HG03045 (cell line): ENCODE data around the gene SRSF9.
"Not testable (repeated sequence)": the region's sequence is repeated elsewhere in the genome, so short reads cannot be mapped to it uniquely, and the experiment has no call there.

Source experiments
- ATAC-seq: cut with Tn5 transposase; IDR thresholded peaks from one replicate; pipeline ENCODE4 v1.9.1; 2021; ENCODE audit warnings: mild to moderate bottlenecking, moderate library complexity; ENCODE audit not compliant: unreplicated experiment

SRSF9 gene

DNA sequence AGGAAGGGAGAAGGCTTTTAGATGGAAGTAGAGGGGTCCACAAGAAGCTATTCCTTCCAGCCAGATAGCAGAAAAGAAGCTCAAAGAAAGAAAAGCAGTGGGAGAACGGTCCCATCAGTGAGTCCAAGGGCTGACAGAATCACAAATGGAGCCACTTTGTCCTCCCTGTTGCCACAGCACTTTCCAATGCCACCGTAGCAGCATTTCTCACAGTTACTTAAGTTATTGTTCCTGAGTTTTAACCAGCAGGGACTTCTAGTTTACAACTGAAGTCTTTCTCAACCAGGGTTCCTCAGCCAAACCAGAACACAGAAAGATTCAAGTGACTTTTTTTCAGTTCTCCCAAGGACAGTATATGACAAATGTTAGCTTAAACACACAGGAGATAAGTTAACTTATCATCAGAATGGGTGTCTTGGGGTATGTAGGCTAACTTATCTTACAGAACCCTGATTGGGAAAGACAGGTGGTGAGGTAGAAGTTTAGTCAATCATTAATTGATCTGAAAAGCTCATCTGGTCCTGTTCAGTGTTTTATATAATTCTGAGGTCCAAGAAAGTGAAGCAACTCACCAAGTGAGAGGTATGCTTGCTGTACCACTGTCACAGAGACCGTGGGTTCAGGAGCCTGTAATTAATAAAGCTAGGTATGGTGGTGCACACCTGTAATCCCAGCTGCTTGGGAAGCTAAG is 16.3 kb downstream of the SRSF9 start:
- no peak for ATAC-seq

DNA sequence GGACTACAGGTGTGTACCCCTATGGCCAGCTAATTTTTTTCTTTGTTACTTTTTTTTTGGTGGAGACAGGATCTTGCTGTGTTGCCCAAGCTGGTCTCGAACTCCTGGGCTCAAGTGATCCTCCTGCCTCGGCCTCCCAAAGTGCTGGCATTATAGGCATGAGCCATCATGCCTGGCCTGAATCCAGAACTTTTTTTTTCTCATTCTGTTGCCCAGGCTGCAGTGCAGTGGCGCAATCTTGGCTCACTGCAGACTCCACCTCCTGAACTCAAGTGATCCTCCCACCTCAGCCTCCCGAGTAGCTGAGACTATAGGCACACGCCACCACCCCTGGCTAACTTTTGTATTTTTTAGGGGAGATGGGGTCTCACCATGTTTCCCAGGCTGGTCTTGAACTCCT is 17.0 kb downstream of the SRSF9 start:
- not testable (repeated sequence) for ATAC-seq

DNA sequence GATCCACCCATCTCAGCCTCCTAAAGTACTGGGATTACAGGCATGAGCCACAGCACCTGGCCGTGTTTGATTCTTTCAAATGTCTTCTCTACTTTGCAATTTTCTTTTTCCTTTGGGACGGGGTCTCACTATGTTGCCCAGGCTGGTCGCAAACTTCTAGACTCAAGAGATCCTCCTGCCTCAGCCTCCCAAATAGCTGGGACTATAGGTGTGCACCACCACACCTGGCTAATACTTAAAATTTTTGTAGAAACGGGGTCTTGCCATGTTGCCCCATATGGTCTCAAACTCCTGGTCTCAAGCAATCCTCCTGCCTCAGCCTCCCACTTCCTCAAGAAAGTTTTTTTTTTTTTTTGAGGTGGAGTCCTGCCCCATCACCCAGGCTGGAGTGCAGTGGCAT is 21.6 kb downstream of the SRSF9 start:
- no peak for ATAC-seq

DNA sequence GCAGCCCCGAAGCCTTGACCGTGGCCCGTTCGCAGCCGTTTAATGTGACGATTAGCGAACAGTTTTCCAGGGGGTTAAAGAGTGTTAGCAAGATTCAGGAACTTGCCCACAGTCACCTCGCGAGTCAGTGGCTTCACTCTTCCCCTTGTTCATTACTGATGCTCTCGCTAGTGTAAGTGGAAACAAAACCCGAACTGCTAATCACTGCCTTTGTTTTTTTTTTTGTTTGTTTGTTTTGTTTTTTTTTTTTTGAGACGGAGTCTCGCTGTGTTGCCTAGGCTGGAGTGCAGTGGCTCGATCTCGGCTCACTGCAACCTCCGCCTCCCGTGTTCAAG is 22.7 kb downstream of the SRSF9 start:
- ATAC-seq: not testable (repeated sequence)

DNA sequence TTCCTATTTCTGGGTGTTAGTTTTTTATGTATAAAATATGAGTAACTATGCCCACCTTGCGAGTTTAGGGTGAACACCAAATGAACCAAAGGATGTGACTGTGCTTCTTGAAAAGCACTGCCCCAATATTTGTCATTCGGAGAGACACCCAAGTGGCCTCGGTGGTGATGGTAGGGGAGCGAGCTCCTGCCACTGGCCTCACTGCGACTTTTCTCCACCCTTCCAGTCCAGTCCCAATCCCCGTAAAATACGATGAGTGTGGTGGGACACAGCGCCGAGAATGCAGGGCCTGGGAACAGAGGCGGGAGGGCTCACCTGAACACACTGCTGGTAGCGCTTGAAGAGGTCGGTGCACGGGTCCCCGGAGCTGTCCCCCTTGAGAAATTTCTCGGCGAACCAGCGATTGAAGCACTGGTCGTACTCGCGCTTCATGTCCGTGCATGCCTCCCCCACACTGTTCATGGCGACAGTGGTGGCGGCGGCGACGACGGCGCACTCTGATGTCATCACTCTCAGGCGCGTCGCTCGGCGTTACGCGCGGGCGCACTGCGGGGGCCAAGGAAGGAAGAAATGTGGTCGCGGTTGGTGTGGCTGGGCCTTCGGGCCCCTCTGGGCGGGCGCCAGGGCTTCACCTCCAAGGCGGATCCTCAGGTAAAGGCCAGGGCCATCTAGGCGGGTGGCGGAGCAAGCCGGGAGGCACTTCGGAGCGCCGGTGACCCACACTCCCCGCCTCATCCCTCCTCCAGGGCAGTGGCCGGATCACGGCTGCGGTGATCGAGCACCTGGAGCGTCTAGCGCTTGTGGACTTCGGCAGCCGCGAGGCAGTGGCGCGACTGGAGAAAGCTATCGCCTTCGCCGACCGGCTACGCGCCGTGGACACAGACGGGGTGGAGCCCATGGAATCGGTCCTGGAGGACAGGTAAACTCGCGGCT is 23.4 kb downstream of the SRSF9 start, which contains the start of the genes GATC and TRIAP1:
Gene GATC, plus strand, starts transcription at position 534 of the 933 bp plus-strand sequence. Its CDS starts 37 bp downstream, at position 571.
Gene TRIAP1, minus strand, starts transcription at position 474 of the 933 bp plus-strand sequence. Its CDS starts 12 bp downstream, at position 462.
- peak; percentile 84 for ATAC-seq

DNA sequence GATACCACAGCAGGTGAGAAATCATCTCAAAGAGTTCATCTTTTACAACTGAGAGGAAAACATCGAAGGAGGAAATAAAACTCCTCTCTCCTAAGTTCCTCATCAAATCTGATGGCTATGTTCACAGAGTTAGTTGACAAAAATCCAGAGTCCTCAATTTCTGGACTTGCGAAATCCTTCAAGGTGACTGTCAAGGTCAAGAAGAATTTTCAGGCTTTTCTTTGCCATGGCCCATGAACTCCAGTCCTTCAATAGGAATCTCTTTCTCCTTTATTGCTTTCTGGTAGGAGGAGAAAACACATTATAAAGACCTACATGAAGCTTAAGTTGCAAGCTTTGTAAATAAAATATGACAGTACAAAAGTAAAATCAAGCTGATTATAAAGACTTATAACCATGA is 24.9 kb downstream of the SRSF9 start:
- ATAC-seq: no peak

DNA sequence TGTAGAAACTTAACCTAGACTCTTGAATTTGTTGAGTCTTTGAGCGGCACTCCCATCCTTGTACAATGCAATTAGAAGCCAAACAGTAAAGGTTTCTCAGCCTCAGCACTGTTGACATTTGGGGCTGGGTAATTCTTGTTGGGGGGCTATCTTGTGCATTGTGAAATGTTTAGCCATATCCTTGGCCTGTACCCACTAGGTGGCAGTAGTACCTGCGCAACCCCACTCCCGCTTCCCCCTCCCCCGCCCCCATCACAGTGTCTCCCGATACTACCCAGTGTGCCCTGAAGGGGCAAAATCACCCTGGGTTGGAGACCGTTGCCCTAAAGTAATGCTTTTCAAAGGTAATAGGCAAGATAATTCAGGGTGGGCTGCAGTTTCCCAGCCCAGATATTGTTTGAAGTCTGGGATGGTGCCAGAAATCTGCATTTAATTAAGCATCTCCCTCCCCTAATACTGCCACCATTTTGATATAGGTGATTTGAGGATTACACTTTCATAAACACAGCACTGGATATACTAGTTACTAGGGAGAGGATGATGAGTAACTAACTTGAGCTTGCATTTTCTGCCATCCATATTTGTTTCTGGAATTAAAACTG is 29.8 kb downstream of the SRSF9 start:
- no peak for ATAC-seq

DNA sequence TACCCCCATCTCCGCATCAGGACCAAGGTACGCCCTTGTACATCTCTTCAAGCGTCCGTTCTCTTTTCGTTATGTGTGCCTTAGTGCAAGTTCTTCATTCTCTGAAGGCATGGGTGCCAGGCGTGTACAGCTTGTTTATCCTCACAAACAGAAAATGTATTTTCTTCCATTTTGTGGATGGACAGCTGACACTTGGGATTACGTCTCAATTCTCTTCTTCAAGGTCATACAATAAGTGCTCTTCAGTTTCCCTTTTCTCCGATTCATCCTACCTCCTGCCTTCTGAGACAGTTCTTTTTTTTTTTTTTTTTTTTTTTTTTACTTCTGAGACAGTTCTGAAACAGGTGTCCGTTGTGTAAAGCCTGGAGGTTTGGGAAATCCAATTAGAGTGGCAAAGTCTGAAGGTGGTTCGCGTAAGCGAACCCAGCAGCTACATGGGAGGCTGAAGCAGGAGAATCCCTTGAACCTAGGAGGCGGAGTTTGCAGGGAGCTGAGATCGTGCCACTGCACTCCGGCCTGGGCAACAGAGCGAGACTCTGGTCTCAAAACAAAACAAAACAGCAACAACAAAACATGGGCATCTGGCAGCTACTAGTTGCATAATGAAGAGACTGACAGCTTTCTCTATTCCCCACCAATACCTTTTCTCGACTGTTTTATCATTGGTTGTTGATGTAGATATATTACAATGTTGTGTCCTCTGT is 30.9 kb downstream of the SRSF9 start:
- no peak for ATAC-seq

DNA sequence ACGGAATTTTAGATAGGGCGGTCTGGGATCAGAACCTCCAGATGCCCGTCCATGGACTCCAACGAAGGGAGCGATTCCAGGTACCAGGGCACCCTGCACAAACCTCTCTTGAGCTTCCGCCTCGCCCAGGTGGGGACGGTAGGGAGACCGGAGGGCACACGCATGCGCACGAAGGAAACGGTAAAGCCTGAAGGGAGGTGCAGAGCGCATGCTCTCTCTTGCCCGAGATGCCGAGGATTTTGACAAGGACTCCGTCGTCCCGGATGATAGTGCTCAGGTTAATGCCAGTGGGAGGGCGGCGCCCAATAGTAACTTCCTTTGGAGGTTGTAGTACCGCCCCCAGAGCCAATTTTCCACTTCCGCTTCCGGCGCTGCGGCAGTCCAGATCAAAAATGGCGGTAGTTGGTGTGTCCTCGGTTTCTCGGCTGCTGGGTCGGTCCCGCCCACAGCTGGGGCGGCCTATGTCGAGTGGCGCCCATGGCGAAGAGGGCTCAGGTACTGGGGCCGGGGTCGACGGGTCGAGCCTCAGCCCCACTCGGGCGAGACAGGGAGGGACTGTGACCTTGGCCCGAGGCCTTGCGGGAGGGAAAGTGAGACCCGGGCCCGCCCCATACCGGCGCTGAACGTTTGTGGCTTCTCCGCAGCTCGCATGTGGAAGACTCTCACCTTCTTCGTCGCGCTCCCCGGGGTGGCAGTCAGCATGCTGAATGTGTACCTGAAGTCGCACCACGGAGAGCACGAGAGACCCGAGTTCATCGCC is 31.6 kb downstream of the SRSF9 start, which contains the start of gene COX6A1:
Gene COX6A1, plus strand, starts transcription at position 379 of the 760 bp plus-strand sequence. Its CDS starts 14 bp downstream, at position 393.
- peak; percentile 93 for ATAC-seq

DNA sequence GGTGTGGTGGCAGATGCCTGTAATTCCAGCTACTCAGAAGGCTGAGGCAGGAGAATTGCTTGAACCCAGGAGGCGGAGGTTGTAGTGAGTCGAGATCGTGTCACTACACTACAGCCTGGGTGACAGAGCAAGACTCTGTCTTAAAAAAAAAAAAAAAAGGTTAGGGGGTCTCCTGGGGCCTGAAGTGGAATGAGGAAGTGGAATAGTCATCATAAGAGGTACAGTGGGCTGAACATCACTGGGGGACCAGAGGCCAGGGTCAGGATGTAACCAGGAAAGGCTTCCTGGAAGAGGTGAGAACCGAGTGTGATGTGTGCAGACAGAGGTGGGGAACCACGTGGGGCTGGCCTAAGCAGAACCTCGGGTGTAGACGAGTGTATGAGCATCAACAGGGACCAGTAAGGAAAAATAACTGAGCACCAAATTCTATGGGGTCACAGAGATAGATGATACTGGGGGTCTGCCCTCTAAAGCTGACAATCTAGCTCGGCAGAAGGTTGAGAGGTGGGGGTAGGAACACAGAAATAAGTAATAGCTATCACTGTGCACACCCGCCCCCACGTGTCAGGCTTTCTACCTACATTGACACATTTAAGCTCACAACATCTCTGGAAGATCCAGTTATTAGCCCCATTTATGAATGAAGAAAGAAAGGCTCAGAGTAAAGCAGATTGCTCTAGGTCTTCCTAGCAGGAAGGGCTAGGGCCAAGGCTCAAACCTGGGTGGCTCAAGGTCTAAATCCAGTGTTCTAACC is 36.6 kb downstream of the SRSF9 start:
- no peak for ATAC-seq

DNA sequence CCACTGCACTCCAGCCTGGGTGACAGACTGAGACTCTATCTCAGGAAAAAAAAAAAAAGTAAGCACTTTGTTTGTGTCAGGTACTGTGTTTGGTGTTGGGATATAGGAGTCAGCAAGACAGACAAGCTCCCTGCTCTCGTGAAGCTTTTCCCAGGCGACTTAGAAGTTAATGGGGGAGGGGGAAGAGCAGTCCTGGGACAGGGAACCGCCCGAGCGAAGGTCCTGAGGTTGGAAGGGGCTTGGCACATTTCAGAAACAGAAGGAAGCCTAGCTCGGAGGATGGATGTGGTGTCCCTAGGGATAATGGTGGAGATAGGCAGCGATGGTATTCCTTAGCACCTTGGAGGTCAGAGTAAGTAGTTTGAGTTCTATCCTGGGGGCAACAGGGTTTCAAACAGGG is 40.2 kb downstream of the SRSF9 start:
- ATAC-seq: no peak

DNA sequence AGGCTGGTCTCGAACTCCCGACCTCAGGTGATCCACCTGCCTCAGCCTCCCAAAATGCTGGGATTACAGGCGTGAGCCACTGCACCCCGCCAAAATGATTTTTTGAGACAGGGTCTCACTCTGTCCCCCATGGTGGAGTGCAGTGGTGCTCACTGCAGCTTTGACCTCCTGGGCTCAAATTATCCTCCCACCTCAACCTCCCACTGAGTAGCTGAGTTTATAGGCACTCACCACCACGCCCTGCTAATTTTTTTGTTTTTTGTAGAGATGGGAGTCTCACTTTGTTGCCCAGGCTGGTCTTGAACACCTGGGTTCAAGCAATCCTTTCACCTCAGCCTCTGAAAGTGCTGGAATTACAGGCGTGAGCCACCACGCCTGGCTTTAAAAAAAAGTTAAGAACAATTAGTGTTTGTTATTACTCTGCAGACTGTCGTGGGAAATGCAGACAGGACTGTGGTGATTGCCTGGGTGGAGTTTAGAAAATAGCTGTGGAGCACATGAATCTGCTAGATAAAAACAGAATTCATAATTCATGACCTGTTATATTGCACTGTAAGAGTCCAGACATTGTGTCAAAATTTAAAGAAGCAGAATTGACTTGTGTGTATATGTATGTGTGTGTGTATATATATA is 40.8 kb downstream of the SRSF9 start:
- no peak for ATAC-seq

DNA sequence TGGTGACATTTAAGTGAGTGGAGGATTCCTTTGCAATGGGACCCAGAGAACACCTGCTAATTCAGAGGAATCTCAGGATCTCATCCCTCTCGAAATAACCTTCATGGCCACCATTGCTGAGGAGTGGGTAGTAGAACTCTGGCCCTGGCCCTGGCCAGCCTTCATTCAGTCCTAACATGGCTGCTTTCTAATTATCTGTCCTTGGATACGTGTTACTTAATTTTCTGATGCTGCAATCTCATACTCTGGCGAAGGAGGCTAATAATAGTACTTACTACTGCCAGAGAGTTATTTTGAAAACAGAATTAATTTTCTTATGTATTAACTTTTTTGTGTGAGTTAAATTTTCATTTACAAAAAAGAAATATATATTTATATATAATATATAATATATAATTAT is 43.8 kb downstream of the SRSF9 start:
- no peak for ATAC-seq

DNA sequence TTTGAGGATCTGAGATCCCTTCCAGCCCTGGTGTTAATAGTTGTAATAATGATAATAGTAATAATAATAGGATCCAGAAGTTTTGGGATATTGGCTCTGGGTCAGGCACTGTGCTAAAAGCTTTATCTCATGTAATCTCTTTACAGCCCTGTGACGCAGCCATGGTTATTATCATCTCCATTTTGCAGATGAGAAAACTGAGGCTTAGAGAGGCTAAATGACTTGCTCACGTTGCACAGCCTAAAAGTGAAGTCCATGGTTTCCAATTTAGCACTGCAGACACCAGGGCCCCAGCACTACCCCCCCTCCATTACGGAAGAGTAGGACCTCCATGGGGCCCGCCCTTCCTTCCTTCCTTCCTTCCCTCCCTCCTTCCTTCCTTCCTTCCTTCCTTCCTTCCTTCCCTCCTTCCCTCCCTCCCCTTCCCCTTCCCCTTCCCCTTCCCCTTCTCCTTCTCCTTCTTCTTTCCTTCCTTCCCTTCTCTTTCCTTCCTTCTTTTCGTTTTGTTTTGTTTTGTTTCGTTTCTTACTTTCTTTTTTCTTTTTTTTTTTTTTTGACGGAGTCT is 46.6 kb downstream of the SRSF9 start:
- ATAC-seq: no peak

DNA sequence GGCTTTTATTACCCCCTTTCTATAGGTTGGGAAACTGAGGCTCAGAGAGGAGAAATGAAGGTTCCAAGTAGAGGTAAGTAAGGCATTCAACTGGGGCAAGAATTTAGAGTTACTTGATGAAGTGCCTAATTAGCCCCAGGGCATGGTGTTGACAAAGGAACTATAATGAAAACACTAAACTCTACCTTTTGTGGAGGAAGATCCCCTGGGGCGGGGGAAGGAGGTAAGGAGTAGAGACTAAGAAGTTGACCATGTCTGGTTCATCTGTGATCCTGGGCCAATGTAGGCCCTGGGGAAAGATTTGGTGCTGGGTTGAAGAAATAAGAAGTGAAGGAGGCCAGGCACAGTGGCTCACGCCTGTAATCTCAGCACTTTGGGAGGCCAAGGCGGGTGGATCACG is 47.8 kb downstream of the SRSF9 start:
- no peak for ATAC-seq

DNA sequence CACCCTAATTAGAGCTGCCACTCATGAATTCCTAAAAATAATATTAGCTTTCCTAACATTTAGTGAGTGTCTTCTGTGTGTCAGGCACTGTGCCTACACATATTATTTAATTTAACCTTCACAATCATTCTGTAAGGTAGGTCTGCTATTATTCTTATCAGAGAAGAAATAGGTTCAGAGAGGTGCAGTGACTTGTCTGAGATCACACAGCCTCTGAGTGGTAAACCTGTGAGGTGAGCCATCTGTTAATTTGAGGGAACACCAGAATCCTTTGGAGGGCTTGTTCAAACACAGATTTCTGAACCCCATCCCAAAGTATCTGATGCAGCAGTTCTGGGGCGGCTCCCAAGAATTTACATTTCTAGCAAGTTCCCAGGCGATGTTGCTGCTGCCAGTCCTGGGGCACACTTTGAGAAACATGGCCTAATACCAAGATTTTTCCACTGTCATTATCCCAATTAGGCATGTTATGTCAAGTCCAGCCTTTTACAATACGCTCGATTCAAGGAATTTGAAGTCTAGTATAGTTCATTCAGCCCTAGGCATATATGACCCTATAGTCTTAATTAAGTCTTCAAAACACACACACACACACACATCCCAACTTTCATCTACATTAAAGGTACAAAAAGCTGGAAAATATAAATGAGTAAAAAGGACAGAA is 51.5 kb downstream of the SRSF9 start:
- ATAC-seq: no peak

DNA sequence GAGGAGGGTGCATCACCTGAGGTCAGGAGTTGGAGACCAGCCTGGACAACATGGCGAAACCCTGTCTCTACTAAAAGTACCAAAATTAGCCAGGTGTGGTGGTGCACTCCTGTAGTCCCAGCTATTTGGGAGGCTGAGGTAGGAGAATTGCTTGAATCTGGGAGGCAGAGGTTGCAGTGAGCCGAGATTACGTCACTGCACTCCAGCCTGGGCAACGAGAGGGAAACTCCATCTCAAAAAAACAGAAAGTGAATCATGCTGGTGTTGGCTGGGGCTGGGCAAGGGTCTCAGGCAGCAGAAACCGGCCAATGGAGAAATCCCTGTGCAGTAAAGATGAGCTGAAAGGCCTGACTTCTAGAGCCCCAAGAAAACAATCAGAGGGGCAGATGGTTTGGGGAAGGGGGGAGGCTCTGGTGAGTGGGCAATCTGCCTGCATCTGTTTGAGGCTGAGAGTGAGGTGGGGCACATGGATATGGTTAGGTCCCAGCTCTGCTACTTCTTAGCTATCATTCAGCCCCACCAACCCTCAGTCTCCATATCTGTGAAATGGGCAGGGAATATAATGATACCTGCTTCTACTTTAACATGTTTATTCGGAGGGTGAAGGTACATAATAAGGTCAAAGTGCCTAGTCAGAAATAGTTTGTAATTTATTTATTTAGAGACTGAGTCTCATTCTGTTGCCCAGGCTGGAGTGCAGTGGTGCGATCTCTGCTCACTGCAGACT is 52.9 kb downstream of the SRSF9 start:
- no peak for ATAC-seq
